H9 (cell line): ENCODE data around the gene PAPLN. TPM values are rescaled to one million over a fixed set of nuclear protein-coding genes. Genes with fewer than 3 reads are reported as not detected.

Experiments
- DNase-seq: peaks from one replicate; pipeline ENCODE4 v3.0.0-alpha.2; 2017
- H2AFZ ChIP-seq: one replicate; pipeline ENCODE4 v1.6.1; 2013; ENCODE audit warnings: mild to moderate bottlenecking, low read length, control low read depth, moderate library complexity
- H2AK5ac ChIP-seq: 2 replicates; pipeline ENCODE4 v1.6.1; 2013; ENCODE audit warnings: low read length, control low read depth, mixed read lengths; ENCODE audit not compliant: insufficient read length
- H2BK120ac ChIP-seq: one replicate; pipeline ENCODE4 v1.6.1; 2013; ENCODE audit warnings: low read depth, mild to moderate bottlenecking, low read length, control low read depth, inconsistent platforms; ENCODE audit not compliant: poor library complexity, severe bottlenecking
- H2BK12ac ChIP-seq: 2 replicates; pipeline ENCODE4 v1.6.1; 2013; ENCODE audit warnings: low read length, control low read depth, mixed read lengths, low read depth; ENCODE audit not compliant: insufficient read length
- H2BK15ac ChIP-seq: 2 replicates; pipeline ENCODE4 v1.6.1; 2013; ENCODE audit warnings: low read depth, low read length, control low read depth
- H2BK20ac ChIP-seq: one replicate; pipeline ENCODE4 v1.6.1; 2013; ENCODE audit warnings: low read depth, mild to moderate bottlenecking, low read length, control low read depth, inconsistent platforms; ENCODE audit not compliant: poor library complexity, severe bottlenecking
- H2BK5ac ChIP-seq: 2 replicates; pipeline ENCODE4 v1.6.1; 2013; ENCODE audit warnings: low read length, control low read depth, mixed read lengths; ENCODE audit not compliant: insufficient read length
- H3K14ac ChIP-seq: 2 replicates; pipeline ENCODE4 v1.6.1; 2013; ENCODE audit warnings: low read length, control low read depth; ENCODE audit not compliant: insufficient read depth
- H3K18ac ChIP-seq: 2 replicates; pipeline ENCODE4 v1.6.1; 2013; ENCODE audit warnings: low read depth, mild to moderate bottlenecking, mixed read lengths, low read length, control low read depth; ENCODE audit not compliant: insufficient read length
- H3K23ac ChIP-seq: 2 replicates; pipeline ENCODE4 v1.6.1; 2013; ENCODE audit warnings: low read length, control low read depth, mixed read lengths, low read depth; ENCODE audit not compliant: insufficient read length
- H3K23me2 ChIP-seq: 2 replicates; pipeline ENCODE4 v1.6.1; 2013; ENCODE audit warnings: low read depth, mild to moderate bottlenecking, mixed read lengths, low read length, control low read depth; ENCODE audit not compliant: insufficient read length, poor library complexity, severe bottlenecking
- H3K27ac ChIP-seq: 2 replicates; pipeline ENCODE4 v1.5.1; 2013; ENCODE audit warnings: low read length, control low read depth, mixed read lengths, low read depth; ENCODE audit not compliant: insufficient read length
- H3K27me3 ChIP-seq: 2 replicates; pipeline ENCODE4 v1.6.1; 2013; ENCODE audit warnings: low read length, control low read depth, inconsistent platforms; ENCODE audit not compliant: insufficient read depth
- H3K4ac ChIP-seq: 2 replicates; pipeline ENCODE4 v1.6.1; 2013; ENCODE audit warnings: low read depth, mild to moderate bottlenecking, control low read depth, inconsistent platforms, low read length, moderate library complexity
- H3K4me1 ChIP-seq: 2 replicates; pipeline ENCODE4 v1.6.1; 2013; ENCODE audit warnings: low read length, control low read depth, inconsistent platforms; ENCODE audit not compliant: insufficient read depth
- H3K4me2 ChIP-seq: 2 replicates; pipeline ENCODE4 v1.6.1; 2013; ENCODE audit warnings: low read length, control low read depth, mixed read lengths; ENCODE audit not compliant: insufficient read length, insufficient read depth
- H3K56ac ChIP-seq: 2 replicates; pipeline ENCODE4 v1.6.1; 2013; ENCODE audit warnings: low read depth, mild to moderate bottlenecking, mixed read lengths, low read length, control low read depth; ENCODE audit not compliant: insufficient read length
- H3K79me1 ChIP-seq: 2 replicates; pipeline ENCODE4 v1.6.1; 2013; ENCODE audit warnings: low read depth, mild to moderate bottlenecking, moderate library complexity, low read length, control low read depth, inconsistent platforms; ENCODE audit not compliant: insufficient read depth, poor library complexity, severe bottlenecking
- H3K79me2 ChIP-seq: 2 replicates; pipeline ENCODE4 v1.6.1; 2013; ENCODE audit warnings: low read length, control low read depth, inconsistent platforms; ENCODE audit not compliant: insufficient read depth
- H3K9ac ChIP-seq: 2 replicates; pipeline ENCODE4 v1.6.1; 2013; ENCODE audit warnings: low read length, control low read depth, mixed read lengths; ENCODE audit not compliant: insufficient read length; ENCODE audit errors: extremely low read depth
- H3K9me3 ChIP-seq: one replicate; pipeline ENCODE4 v1.6.1; 2013; ENCODE audit warnings: low read depth, low read length, inconsistent platforms; ENCODE audit not compliant: control insufficient read depth
- H3T11ph ChIP-seq: one replicate; pipeline ENCODE4 v1.6.1; 2013; ENCODE audit warnings: mild to moderate bottlenecking, low read length, control low read depth, inconsistent platforms
- H4K20me1 ChIP-seq: one replicate; pipeline ENCODE4 v1.6.1; 2013; ENCODE audit not compliant: control insufficient read depth, insufficient read length, insufficient read depth
- H4K5ac ChIP-seq: 2 replicates; pipeline ENCODE4 v1.6.1; 2013; ENCODE audit warnings: low read depth, mild to moderate bottlenecking, mixed read lengths, low read length, control low read depth; ENCODE audit not compliant: insufficient read length
- H4K8ac ChIP-seq: replicated peaks from 2 replicates; pipeline ENCODE4 v1.6.1; 2013; ENCODE audit warnings: low read length, control low read depth, mixed read lengths, low read depth; ENCODE audit not compliant: insufficient read length
- H4K91ac ChIP-seq: 2 replicates; pipeline ENCODE4 v1.6.1; 2013; ENCODE audit warnings: low read depth, mild to moderate bottlenecking, moderate library complexity, mixed read lengths, low read length, control low read depth; ENCODE audit not compliant: insufficient read length
- H3K27ac Mint-ChIP-seq, 3 experiments: 2 replicates in 2 of 3; 3 replicates in 1 of 3; pipeline ENCODE4 v1.8.0; 2020 to 2021; ENCODE audit warnings: mixed read lengths in 3 of 3, mild to moderate bottlenecking in 1 of 3, moderate library complexity in 1 of 3
- H3K27me3 Mint-ChIP-seq: 2 replicates; pipeline ENCODE4 v1.8.0; 2021; ENCODE audit warnings: low read depth, mild to moderate bottlenecking, moderate library complexity, mixed read lengths
- H3K36me3 Mint-ChIP-seq, 3 experiments: 2 replicates in 2 of 3; 3 replicates in 1 of 3; pipeline ENCODE4 v1.8.0; 2020 to 2021; ENCODE audit warnings: low read depth in 3 of 3, mixed read lengths in 3 of 3; ENCODE audit not compliant: insufficient read depth in 1 of 3
- H3K4me1 Mint-ChIP-seq, 2 experiments: 2 replicates each; pipeline ENCODE4 v1.8.0; 2020; ENCODE audit warnings: mixed read lengths in 2 of 2
- H3K4me3 Mint-ChIP-seq, 2 experiments: 2 replicates in 1 of 2; 3 replicates in 1 of 2; pipeline ENCODE4 v1.8.0; 2020 to 2021; ENCODE audit warnings: mild to moderate bottlenecking in 2 of 2, mixed read lengths in 2 of 2, moderate library complexity in 1 of 2
- H3K9me3 Mint-ChIP-seq, 2 experiments: 2 replicates in 1 of 2; 3 replicates in 1 of 2; pipeline ENCODE4 v1.8.0; 2020; ENCODE audit warnings: mild to moderate bottlenecking in 2 of 2, mixed read lengths in 2 of 2, moderate library complexity in 1 of 2
- CTCF ChIP-seq: fragments of 200-600 bp; sonication (generic); conservative IDR thresholded peaks from 3 replicates; pipeline ENCODE4 v1.8.0; 2021; ENCODE audit warnings: antibody characterized with exemption, mild to moderate bottlenecking
- WGBS: extraction: QIAGEN DNeasy Blood & Tissue Kit; methylation state at CpG from one replicate; pipeline ENCODE4 v1.1.7; 2013; ENCODE audit warnings: missing lambda C conversion rate, low lambda C conversion rate, mixed read lengths; ENCODE audit not compliant: insufficient read length; ENCODE audit errors: extremely low coverage; 5-methylcytosine and 5-hydroxymethylcytosine counted together
- total RNA-seq: library from RNA; stranded (reverse); gene quantifications from 2 replicates; pipeline ENCODE4 v1.2.1, GENCODE V29; 2021

The PAPLN gene
- total RNA-seq, 1 experiment from 2014 or later = 8.5 TPM

DNA sequence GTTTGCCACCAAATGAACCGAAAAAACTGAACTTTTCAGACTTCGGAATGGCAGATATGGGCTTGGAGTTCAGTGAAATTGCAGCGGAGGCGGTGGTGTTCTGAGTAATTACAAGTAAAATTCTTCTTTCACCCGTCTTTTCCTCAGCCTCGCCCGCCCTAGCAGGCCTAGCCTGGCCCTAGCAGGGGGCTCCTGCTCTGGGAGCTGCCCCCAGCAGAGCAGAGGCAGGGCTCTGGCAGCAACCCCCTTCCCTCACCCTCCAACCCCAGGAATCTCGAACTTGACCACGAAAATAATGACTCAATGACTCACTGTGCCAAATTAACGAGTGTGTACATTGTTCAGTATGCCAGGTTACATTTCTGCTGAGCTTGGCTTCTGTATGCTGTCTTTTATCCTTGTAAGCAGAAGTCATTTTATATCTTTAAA is 1.1 kb downstream of the PAPLN start:
- peaks cover 16% of the 10 kb centered on the region for H3K23me2 ChIP-seq
- H2BK15ac ChIP-seq = no peak overlapping the region
- no peak overlapping the region for H3T11ph ChIP-seq
- H3K79me1 ChIP-seq = no peaks in the 10 kb centered on the region
- peaks cover 4% of the 10 kb centered on the region; the same call in 1 of the 2 replicates for H3K4me1 ChIP-seq
- H4K8ac ChIP-seq = no peak overlapping the region
- H3K4me1 Mint-ChIP-seq = peaks cover 55 to 64% of the 10 kb centered on the region in 2 experiments
- no peak overlapping the region for H2BK12ac ChIP-seq
- no peak overlapping the region for H4K5ac ChIP-seq
- H3K36me3 Mint-ChIP-seq = peaks cover 0 to 3% (median 0%) of the 10 kb centered on the region in 3 experiments; a peak in 1 of 7 replicates
- H2AK5ac ChIP-seq = no peak overlapping the region
- no peaks in the 10 kb centered on the region for H3K9me3 ChIP-seq
- no peak overlapping the region for H4K91ac ChIP-seq
- no peak overlapping the region for H2BK120ac ChIP-seq
- H3K79me2 ChIP-seq = no peaks in the 10 kb centered on the region
- no peak overlapping the region for H2BK5ac ChIP-seq
- peak overlapping the region; percentile 25 for H3K9ac ChIP-seq
- no peak overlapping the region for H3K27ac Mint-ChIP-seq
- H3K27me3 Mint-ChIP-seq = peaks cover 71% of the 10 kb centered on the region
- no peak overlapping the region for H3K56ac ChIP-seq
- peak overlapping the region; percentile 47 for H3K4me2 ChIP-seq
- no peak overlapping the region for H3K4ac ChIP-seq
- no peak overlapping the region for H2AFZ ChIP-seq
- no peak overlapping the region for H3K14ac ChIP-seq
- TF ChIP-seq CTCF = no peak
- WGBS = no CpG with 5 or more reads among the region's 10 CpGs
- DNase-seq = no peak
- H2BK20ac ChIP-seq = no peak overlapping the region
- H4K20me1 ChIP-seq = no peaks in the 10 kb centered on the region
- H3K4me3 Mint-ChIP-seq = peak overlapping the region; percentile 55 to 77
- H3K18ac ChIP-seq = no peak overlapping the region
- H3K27ac ChIP-seq = no peak overlapping the region
- H3K27me3 ChIP-seq = peaks cover 20% of the 10 kb centered on the region
- H3K9me3 Mint-ChIP-seq = no peaks in the 10 kb centered on the region; a peak in 1 of 5 replicates
- no peak overlapping the region for H3K23ac ChIP-seq
